Inflammatory macrophage treated with lipopolysaccharide for 1 hour (primary cell): ENCODE results near the gene TRIM65.

Experiments
- DNase-seq, 2 donors: peaks; one replicate each; pipeline ENCODE4 v3.0.0-alpha.2; 2020 to 2022

TRIM65 gene

GRCh38 chr17:75894049-75894733 is 2.6 kb downstream of the TRIM65 start:
- DNase-seq, result no peak

GRCh38 chr17:75893305-75894048 is 3.3 kb downstream of the TRIM65 start:
- DNase-seq, result no peak

GRCh38 chr17:75892556-75893224 is 4.1 kb downstream of the TRIM65 start:
- DNase-seq, result no peak

- no peak for DNase-seq
Measured at GRCh38 chr17:75891605-75892555, 4.9 kb downstream of the TRIM65 start.

GRCh38 chr17:75891022-75891604 is 5.6 kb downstream of the TRIM65 start:
- no peak for DNase-seq

GRCh38 chr17:75889454-75889853 is 7.3 kb downstream of the TRIM65 start:
- DNase-seq, result no peak

- DNase-seq, result no peak
Measured at GRCh38 chr17:75888484-75888883, 8.3 kb downstream of the TRIM65 start.

- peak in 1 of 2 donors; percentile 29 for DNase-seq
Measured at GRCh38 chr17:75885860-75886259, 10.9 kb downstream of the TRIM65 start.

GRCh38 chr17:75885431-75885830 is 11.3 kb downstream of the TRIM65 start:
- DNase-seq, result peak in 1 of 2 donors; percentile 33

- no peak for DNase-seq
Measured at GRCh38 chr17:75881678-75882454, 14.9 kb downstream of the TRIM65 start.

- no peak for DNase-seq
Measured at GRCh38 chr17:75880266-75880665, 16.5 kb downstream of the TRIM65 start.

- DNase-seq, result peak; percentile 32 to 51
Measured at GRCh38 chr17:75878174-75878998, 18.4 kb downstream of the TRIM65 start, which contains the start of gene TRIM47. TRIM47 (minus strand) TSS chr17:75878581; CDS start chr17:75878548, 33 bp downstream.

- DNase-seq, result peak; percentile 39 to 59
Measured at GRCh38 chr17:75877752-75878173, 19.0 kb downstream of the TRIM65 start.

- peak; percentile 77 to 91 for DNase-seq
Measured at GRCh38 chr17:75876938-75877751, 19.6 kb downstream of the TRIM65 start.

GRCh38 chr17:75876190-75876937 is 20.4 kb downstream of the TRIM65 start:
- DNase-seq, result no peak

GRCh38 chr17:75875940-75876189 is 20.9 kb downstream of the TRIM65 start:
- DNase-seq, result no peak

- no peak for DNase-seq
Measured at GRCh38 chr17:75875182-75875939, 21.4 kb downstream of the TRIM65 start.
